Left hindlimb (tissue), 1 donor: ENCODE measurements around the gene RAC3.

Experiments
- DNase-seq: peaks from one replicate; pipeline ENCODE4 v3.0.0-alpha.2; 2018

The RAC3 gene

GRCh38 chr17:82058230-82058854 is 26.9 kb downstream of the RAC3 start:
- DNase-seq: no peak

GRCh38 chr17:82058855-82059249 is 27.4 kb downstream of the RAC3 start:
- no peak for DNase-seq

DNA sequence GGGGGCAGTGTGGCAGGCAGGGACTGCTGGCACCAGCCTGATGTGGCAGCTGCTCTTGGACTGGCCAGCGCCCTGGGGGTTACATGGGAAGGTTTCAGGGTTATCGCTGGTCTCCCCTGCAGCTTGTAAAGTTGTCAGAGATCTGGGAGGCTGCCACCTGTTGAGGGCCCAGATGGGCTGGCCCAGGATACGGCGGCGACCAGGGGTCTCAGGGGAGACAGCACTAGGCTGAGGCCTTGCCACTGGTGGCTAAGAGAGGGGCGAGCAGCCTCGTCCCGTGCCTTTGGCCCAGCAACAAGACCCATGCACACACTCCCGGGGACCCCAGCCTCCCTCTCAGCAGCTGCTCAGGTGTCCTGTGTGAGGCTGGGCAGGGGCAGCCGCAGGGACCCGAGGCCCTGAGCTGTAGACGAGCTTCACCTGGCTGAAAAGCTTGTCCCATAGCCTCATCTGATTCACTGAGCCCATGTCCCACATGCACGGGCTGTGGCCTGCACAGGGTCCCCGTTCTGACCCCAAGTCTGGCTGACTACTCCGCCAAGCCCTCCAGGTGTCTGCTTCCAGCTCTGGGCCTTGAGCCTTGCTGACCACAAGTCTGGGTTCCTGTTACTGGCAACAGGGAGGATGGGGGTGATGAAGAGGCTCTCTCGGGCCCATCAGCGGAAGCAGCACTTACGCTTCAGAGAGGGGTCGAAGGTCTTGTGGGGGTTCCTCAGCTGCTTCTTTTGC is 28.0 kb downstream of the RAC3 start:
- no peak for DNase-seq

DNA sequence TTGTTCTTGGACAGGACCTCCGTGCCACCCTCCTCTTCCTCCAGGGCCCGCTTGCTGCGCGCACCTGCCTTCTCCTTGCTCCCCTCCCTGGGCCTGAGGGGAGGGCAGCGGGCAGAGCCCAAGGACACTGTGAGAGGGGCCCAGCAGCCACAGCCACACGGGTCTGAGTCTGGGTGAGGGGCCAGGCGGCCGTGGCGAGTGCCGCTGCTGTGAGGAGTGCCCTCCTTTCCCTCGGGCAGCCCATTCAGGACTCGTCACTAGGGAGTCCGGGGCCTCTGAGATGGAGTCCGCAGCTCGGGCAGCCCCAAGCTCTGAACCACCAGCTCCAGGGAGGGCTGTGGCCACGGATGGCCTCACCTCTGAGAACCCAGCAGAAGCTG is 28.5 kb downstream of the RAC3 start:
- no peak for DNase-seq

GRCh38 chr17:82060614-82061013 is 29.1 kb downstream of the RAC3 start:
- DNase-seq: no peak

DNA sequence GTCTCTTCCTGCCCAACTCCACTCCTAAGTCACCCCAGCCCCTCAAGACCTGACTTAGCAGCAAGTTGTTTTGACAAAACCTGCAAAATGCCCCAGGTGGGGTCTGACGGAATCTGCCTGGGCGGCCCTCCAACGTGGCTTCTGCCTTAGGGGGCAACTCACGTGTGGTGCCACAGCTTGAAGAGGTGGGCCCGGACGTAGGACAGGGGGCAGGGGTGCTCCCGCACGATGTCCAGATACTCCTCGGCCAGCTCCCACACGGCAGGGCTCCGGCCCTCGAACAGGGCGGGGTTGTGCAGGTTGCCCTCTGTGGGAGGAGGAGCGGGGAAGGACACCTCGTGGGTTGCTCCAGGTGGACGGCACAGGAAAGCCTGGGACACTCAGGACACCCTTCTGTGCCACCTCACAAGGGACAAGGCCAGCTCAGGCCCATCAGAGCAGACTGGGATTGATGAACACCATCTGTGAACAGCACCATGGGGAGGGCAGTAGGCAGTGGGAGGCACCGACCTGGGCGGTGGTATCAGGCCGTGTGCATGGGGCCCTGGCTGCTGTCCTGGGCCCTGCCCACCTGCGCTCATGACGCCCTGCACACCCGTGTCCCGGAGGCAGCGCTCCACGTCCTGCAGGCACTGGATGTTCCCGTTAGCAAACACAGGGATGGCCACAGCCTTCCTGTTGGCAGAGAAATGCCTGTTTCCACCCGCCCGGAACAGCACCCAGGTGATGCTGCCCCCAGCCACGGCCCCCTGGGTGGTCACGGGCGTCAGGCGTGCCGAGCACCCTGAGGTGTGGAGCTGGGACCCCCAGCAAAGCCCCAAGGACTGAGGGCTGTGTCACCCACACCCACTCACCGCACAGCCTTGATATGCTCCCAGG is 29.8 kb downstream of the RAC3 start:
- no peak for DNase-seq

DNA sequence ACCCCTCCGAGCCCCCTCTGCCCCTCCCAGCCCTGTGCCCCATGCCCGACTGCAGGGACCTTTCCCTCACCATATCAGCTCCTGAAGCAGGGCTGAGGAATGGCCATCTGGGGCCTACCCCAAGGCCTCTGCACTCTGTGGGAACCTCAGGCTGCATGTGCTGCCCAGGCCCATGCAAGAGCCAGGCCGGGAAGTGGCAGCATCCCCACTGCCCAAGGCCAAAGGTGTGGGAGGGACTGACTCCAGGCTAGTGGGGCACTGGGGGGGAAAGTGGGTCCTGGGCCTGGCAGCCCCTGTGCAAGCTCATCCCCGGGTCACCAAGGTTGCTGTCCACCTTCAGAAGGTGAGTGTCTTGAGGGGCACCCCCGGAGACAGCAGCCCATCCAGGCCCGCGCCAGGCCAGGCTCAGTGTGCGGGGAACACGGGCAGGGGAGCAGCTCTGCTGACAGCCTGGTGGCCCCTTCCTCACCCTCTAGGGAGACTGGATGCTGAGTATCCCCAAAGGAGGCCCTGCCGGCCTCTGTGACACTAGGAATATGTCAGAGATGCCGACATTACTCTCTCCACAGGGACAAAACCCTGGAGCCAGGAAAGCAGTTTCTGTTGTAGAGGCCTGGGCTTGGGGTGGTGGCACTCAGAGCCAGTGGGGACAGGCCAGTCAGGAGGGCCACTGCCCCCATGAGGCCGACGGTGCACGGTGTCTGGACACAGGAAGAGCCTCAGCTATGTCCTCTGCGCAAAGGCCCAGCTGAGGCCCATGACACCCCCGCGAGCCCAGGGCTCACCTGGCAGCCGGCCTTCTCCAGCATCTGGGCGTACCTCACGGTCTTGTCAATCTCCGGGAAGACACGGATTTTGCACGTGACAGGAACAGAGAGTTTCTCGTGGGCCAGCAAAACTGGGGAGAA is 30.9 kb downstream of the RAC3 start:
- DNase-seq: no peak

GRCh38 chr17:82062984-82063368 is 31.5 kb downstream of the RAC3 start:
- no peak for DNase-seq

GRCh38 chr17:82063424-82064415 is 32.2 kb downstream of the RAC3 start:
- no peak for DNase-seq

- no peak for DNase-seq
Observed at GRCh38 chr17:82064433-82065192, 33.1 kb downstream of the RAC3 start.

- DNase-seq: no peak
Observed at GRCh38 chr17:82065193-82065637, 33.7 kb downstream of the RAC3 start.

- DNase-seq: no peak
Observed at GRCh38 chr17:82065638-82066303, 34.3 kb downstream of the RAC3 start, which contains the start of gene DUS1L. Gene DUS1L (minus strand): TSS chr17:82065804. CDS start chr17:82065059, 745 bp downstream.

DNA sequence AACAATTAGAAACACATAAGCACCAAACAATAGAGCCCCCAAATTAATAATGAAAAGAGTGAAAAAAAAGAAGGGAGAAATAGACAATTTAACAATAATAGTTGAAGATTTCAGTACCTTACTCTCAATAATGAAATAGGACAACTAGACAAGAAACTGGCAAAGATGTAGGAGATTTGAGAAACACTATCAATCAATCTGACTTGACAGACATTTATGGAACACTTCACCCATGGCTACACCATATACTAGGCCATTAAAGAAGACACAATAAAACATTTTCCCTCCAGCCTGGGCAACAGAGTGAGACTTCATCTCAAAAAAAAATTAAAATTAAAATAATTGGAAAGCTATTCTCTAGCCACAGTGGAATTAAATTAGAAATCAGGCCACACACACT is 39.1 kb downstream of the RAC3 start:
- DNase-seq: no peak

DNA sequence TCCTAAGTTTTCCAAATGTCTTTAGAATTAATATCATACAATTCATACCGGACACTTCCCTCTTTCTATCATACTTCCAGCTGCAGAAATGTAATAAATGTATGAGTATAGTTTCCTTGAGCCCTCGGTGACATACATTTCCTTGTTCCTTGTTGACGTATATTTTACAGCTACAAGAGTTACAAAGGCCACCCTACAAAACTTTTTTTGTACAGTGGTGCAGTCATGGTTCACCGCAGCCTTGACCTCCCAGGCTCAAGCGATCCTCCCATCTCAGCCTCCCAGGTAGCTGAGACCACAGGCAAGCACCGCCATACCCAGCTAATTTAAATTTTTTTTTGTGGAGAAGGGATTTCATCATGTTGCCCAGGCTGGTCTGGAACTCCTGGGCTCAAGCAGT is 41.3 kb downstream of the RAC3 start:
- no peak for DNase-seq

DNA sequence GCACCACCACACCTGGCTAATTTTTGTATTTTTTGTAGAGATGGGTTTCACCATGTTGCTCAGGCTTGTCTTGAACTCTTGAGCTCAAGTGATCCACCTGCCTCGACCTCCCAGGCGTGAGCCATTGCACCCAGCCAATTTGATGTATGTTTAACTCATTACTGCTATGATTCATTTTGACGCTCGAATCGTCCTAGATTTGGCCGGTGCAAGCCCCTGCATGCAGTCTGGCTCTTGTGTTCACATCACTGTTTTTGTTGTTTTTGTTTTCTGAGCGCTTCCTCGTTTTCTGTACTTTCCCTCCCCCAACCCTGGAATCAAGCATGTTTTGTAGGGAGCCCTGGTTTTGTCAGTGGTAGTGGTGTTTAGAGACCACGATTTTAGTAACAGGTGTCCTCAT is 42.0 kb downstream of the RAC3 start:
- no peak for DNase-seq

GRCh38 chr17:82076018-82076784 is 44.7 kb downstream of the RAC3 start:
- DNase-seq: no peak

- no peak for DNase-seq
Observed at GRCh38 chr17:82076785-82077591, 45.5 kb downstream of the RAC3 start.
